ENCODE results near the gene TMEM131L.
"Not testable (repeated sequence)": the region's sequence is repeated elsewhere in the genome, so short reads cannot be mapped to it uniquely, and the experiment has no call there.

DNA sequence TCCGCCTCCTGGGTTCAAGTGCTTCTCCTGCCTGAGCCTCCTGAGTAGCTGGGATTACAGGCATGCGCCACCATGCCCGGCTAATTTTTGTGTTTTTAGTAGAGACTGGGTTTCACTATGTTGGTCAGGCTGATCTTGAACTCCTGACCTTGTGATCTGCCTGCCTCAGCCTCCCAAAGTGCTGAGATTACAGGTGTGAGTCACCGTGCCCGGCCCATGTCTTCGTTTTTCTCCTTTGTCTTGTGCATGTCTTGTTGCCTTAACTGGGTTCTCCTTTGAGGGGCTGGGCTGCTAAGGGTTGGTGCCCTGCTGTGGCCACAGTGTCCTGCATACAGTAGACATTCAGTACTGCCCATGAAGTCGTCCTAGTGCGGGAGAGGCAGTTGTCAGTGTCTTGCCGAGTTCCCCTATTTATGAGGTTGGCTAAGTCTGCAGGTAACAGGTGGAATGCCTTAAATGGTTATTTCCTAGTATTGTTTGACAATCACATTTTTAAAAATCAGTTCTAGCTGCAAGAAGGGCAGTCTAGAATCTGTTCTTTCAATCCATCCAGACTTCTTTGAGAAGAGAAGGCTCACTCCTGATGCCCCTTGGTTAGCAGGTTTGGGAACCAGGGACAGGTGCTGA lies 5.0 kb downstream of the TMEM131L start:
- not testable (repeated sequence) for TF ChIP-seq CTCF (IDR thresholded peaks at IDR 0.05; ENCODE audit: insufficient read depth, low read depth, low read length); EZH2 (IDR thresholded peaks at IDR 0.05; ENCODE audit: insufficient read depth, low read length)

Measured in astrocyte (in vitro differentiated cells and primary cell).